ENCODE results near the gene CBR1. TPM values are rescaled to one million over a fixed set of nuclear protein-coding genes. Genes with fewer than 3 reads are reported as not detected.

CBR1 gene
- 10 to 100 TPM; 64.1 to 83.4 TPM for total RNA-seq
- 10 to 100 TPM; 20.7 to 34.7 (median 28.1) TPM for polyA plus RNA-seq (ENCODE audit: insufficient read length in 6 of 6)
- long read RNA-seq, donor 1, transcript CBR1-201 (3 exons, 1,293 nt): major isoform, 42 of 61 reads
- long read RNA-seq, donor 1, partial matches to known transcripts: 19 of 61 reads
- long read RNA-seq, donor 1, other reads (novel, unspliced or antisense): 0 of 61 reads
- long read RNA-seq, donor 2, transcript CBR1-201 (3 exons, 1,293 nt): major isoform, 21 of 30 reads
- long read RNA-seq, donor 2, partial matches to known transcripts: 9 of 30 reads
- long read RNA-seq, donor 2, other reads (novel, unspliced or antisense): 0 of 30 reads
- long read RNA-seq, donor 3, transcript CBR1-201 (3 exons, 1,293 nt): major isoform, 30 of 37 reads
- long read RNA-seq, donor 3, partial matches to known transcripts: 6 of 37 reads
- long read RNA-seq, donor 3, other reads (novel, unspliced or antisense): 0 of 37 reads
- long read RNA-seq, donor 4, transcript CBR1-201 (3 exons, 1,293 nt): major isoform, 104 of 109 reads
- long read RNA-seq, donor 4, partial matches to known transcripts: 0 of 109 reads
- long read RNA-seq, donor 4, other reads (novel, unspliced or antisense): 4 of 109 reads
- long read RNA-seq, donor 5, transcript CBR1-201 (3 exons, 1,293 nt): major isoform, 36 of 48 reads
- long read RNA-seq, donor 5, partial matches to known transcripts: 12 of 48 reads
- long read RNA-seq, donor 5, other reads (novel, unspliced or antisense): 0 of 48 reads
- long read RNA-seq, donor 6, transcript CBR1-201 (3 exons, 1,293 nt): major isoform, 39 of 53 reads
- long read RNA-seq, donor 6, partial matches to known transcripts: 13 of 53 reads
- long read RNA-seq, donor 6, other reads (novel, unspliced or antisense): 0 of 53 reads
- long read RNA-seq, donor 7, transcript CBR1-201 (3 exons, 1,293 nt): major isoform, 21 of 21 reads
- long read RNA-seq, donor 7, partial matches to known transcripts: 0 of 21 reads
- long read RNA-seq, donor 7, other reads (novel, unspliced or antisense): 0 of 21 reads
- long read RNA-seq, donor 8, transcript CBR1-201 (3 exons, 1,293 nt): major isoform, 26 of 26 reads
- long read RNA-seq, donor 8, partial matches to known transcripts: 0 of 26 reads
- long read RNA-seq, donor 8, other reads (novel, unspliced or antisense): 0 of 26 reads
- long read RNA-seq, donor 9: 0 reads
- long read RNA-seq, donor 10, transcript CBR1-201 (3 exons, 1,293 nt): major isoform, 192 of 194 reads
- long read RNA-seq, donor 10, partial matches to known transcripts: 0 of 194 reads
- long read RNA-seq, donor 10, other reads (novel, unspliced or antisense): 2 of 194 reads
- long read RNA-seq, donor 11, transcript CBR1-201 (3 exons, 1,293 nt): major isoform, 58 of 70 reads
- long read RNA-seq, donor 11, partial matches to known transcripts: 7 of 70 reads
- long read RNA-seq, donor 11, other reads (novel, unspliced or antisense): 0 of 70 reads
- long read RNA-seq, donor 12, transcript CBR1-201 (3 exons, 1,293 nt): major isoform, 15 of 16 reads
- long read RNA-seq, donor 12, partial matches to known transcripts: 0 of 16 reads
- long read RNA-seq, donor 12, other reads (novel, unspliced or antisense): 0 of 16 reads

GRCh38 chr21:36069713-36070583 lies at the start of gene CBR1:
Gene CBR1, plus strand, starts transcription at chr21:36070024. Its CDS starts 92 bp downstream, at chr21:36070116.
- Histone ChIP-seq H3K36me3 (peaks cover 0 to 15% of the 10 kb centered on the region in 2 donors), H3K4me1 (peaks cover 5 to 37% of the 10 kb centered on the region in 2 donors), H3K27ac (peak within 1 kb of the TSS; percentile 41 to 84), H3K4me3 (peak within 1 kb of the TSS; percentile 72 to 90), H3K27me3 (no peaks in the 10 kb centered on the region), H3K9me3 (peaks cover 0 to 6% of the 10 kb centered on the region in 2 donors)
- DNase-seq (peak; percentile 70 to 100 (median 93)), ATAC-seq (peak; percentile 99)
- peak in 1 of 2 donors; percentile 22 for TF ChIP-seq CTCF (IDR thresholded peaks at IDR 0.05)
- intact Hi-C loops (cut with DNase I): no loop called here

GRCh38 chr21:36021251-36021837 lies 48.5 kb upstream of the CBR1 start:
- no peak for TF ChIP-seq CTCF (IDR thresholded peaks at IDR 0.05)
- no peaks in the 10 kb centered on the region for H3K36me3 ChIP-seq
- H3K4me3 ChIP-seq: no peak overlapping the region
- H3K27ac ChIP-seq: no peak overlapping the region
- DNase-seq (no peak), ATAC-seq (no peak)
- H3K27me3 ChIP-seq: no peaks in the 10 kb centered on the region
- no peaks in the 10 kb centered on the region for H3K9me3 ChIP-seq
- peaks cover 0 to 3% of the 10 kb centered on the region in 2 donors for H3K4me1 ChIP-seq
- intact Hi-C loops (cut with DNase I): no loop called here

GRCh38 chr21:36022427-36023091 lies 47.3 kb upstream of the CBR1 start:
- DNase-seq (no peak), ATAC-seq (no peak)
- intact Hi-C loops (cut with DNase I): no loop called here
- Histone ChIP-seq H3K9me3 (no peaks in the 10 kb centered on the region), H3K36me3 (no peaks in the 10 kb centered on the region), H3K27me3 (no peaks in the 10 kb centered on the region), H3K27ac (no peak overlapping the region), H3K4me1 (peaks cover 0 to 3% of the 10 kb centered on the region in 2 donors), H3K4me3 (no peak overlapping the region)
- TF ChIP-seq CTCF (IDR thresholded peaks at IDR 0.05): no peak

All from left lung (tissue), 14 donors.